ENCODE results near the gene GFOD1. TPM values are rescaled to one million over a fixed set of nuclear protein-coding genes. Genes with fewer than 3 reads are reported as not detected.
"Not testable (repeated sequence)": the region's sequence is repeated elsewhere in the genome, so short reads cannot be mapped to it uniquely, and the experiment has no call there.

GFOD1 gene
- total RNA-seq, 1 donor from 2014 or later: 2.2 TPM

- TF ChIP-seq CTCF (conservative IDR thresholded peaks at IDR 0.05; ENCODE audit: low read depth, low read length): no peak
- DNase-seq (ENCODE audit: low read depth): no peak
Observed at GRCh38 chr6:13511913-13512717, 24.7 kb upstream of the GFOD1 start.

GRCh38 chr6:13511141-13511571 lies 23.8 kb upstream of the GFOD1 start:
- DNase-seq (ENCODE audit: low read depth); H3K4me3 ChIP-seq (ENCODE audit: low read depth, low read length): not testable (repeated sequence)

More at GRCh38 chr6:13511913-13512717, 24.7 kb upstream of the GFOD1 start:
- H3K4me3 ChIP-seq (ENCODE audit: low read depth, low read length): no peak overlapping the region

DNA sequence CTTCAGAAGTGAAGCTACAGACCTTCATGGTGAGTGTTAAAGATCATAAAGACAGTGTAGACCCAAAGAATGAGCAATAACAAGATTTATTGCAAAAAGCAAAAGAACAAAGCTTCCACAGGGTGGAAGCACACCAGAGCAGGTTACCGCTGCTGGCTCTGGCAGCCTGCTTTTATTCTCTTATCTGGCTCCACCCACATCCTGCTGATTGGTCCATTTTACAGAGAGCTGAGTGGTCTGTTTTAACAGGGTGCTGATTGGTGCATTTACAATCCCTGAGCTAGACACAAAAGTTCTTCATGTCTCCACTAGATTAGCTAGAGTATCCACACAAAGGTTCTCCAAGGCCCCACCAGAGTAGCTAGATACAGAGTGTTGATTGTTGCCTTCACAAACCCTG lies 23.0 kb upstream of the GFOD1 start:
- H3K4me3 ChIP-seq (ENCODE audit: low read depth, low read length); DNase-seq (ENCODE audit: low read depth): not testable (repeated sequence)

- DNase-seq (ENCODE audit: low read depth): no peak
- no peak overlapping the region for H3K4me3 ChIP-seq (ENCODE audit: low read depth, low read length)
- no peak for TF ChIP-seq CTCF (conservative IDR thresholded peaks at IDR 0.05; ENCODE audit: low read depth, low read length)
Observed at GRCh38 chr6:13508711-13509705, 21.6 kb upstream of the GFOD1 start.

DNA sequence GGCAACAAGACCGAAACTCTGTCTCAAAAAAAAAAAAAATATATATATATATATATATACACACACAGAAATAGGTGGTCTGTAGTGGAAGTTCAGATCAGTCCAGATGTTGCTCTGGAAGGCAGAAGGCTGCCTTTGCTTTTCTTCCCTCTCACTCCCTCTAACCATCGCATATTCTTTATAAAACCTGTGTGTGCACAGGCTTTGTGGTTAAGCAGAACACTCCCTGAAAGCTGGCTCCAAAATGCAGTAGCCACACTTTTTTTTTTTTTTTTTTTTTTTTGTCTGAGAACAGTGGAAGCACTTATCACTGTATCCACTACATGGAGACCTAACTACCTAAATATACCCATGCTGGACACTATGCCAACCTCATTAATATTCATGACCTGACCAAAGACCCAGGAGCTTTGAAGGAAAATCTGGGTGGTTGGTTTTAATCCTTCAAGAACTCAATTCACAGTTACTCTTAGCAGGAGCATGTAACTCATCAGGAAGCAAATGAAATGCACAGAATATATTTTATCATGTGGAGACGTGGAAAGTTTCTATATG lies 20.0 kb upstream of the GFOD1 start:
- no peak for DNase-seq (ENCODE audit: low read depth)
- no peak for TF ChIP-seq CTCF (conservative IDR thresholded peaks at IDR 0.05; ENCODE audit: low read depth, low read length)
- no peak overlapping the region for H3K4me3 ChIP-seq (ENCODE audit: low read depth, low read length)

GRCh38 chr6:13505345-13505734 lies 17.9 kb upstream of the GFOD1 start:
- TF ChIP-seq CTCF (conservative IDR thresholded peaks at IDR 0.05; ENCODE audit: low read depth, low read length): no peak
- no peak for DNase-seq (ENCODE audit: low read depth)
- no peak overlapping the region for H3K4me3 ChIP-seq (ENCODE audit: low read depth, low read length)

- no peak for DNase-seq (ENCODE audit: low read depth)
- TF ChIP-seq CTCF (conservative IDR thresholded peaks at IDR 0.05; ENCODE audit: low read depth, low read length): no peak
- no peak overlapping the region for H3K4me3 ChIP-seq (ENCODE audit: low read depth, low read length)
Observed at GRCh38 chr6:13504611-13505344, 17.4 kb upstream of the GFOD1 start.
